Adrenal gland (tissue), 5 donors: ENCODE results near the gene CEL.

Experiments used
- CTCF ChIP-seq, 6 experiments: fragments of 450-650 bp in 4 of 6; fragments of 200-600 bp in 2 of 6; sonication (generic) in 1 of 6; IDR thresholded peaks; 1 replicate in 5 of 6; 2 replicates in 1 of 6; pipeline versions ENCODE4 v1.5.1 to v1.8.0; 2016 to 2021; ENCODE audit warnings: antibody characterized with exemption in 6 of 6, mild to moderate bottlenecking in 2 of 6, moderate library complexity in 1 of 6
- POLR2A ChIP-seq, 2 donors: fragments of 450-650 bp; IDR thresholded peaks; one replicate each; pipeline ENCODE4 v1.6.1; 2017; ENCODE audit warnings: antibody characterized with exemption in 2 of 2, mild to moderate bottlenecking in 2 of 2, moderate library complexity in 1 of 2
- donor health status: DM: no; HTN: no; CAD: no.

GRCh38 chr9:133088146-133088750 is 26.5 kb downstream of the CEL start:
- TF ChIP-seq CTCF (IDR thresholded peaks at IDR 0.05) = no peak
- TF ChIP-seq POLR2A (IDR thresholded peaks at IDR 0.05) = no peak
